Activated CD8-positive, alpha-beta memory T cell treated with anti-CD3 and anti-CD28 coated beads, Interleukin-2, amount 50 U/mL, for 1 hour (primary cell): ENCODE results near the gene SMIM8.
"Not testable (repeated sequence)": the region's sequence is repeated elsewhere in the genome, so short reads cannot be mapped to it uniquely, and the experiment has no call there.

Source experiments
- DNase-seq: peaks from one replicate; pipeline ENCODE4 v3.0.0-alpha.2; 2020; ENCODE audit errors: extremely low read depth

SMIM8 gene

GRCh38 chr6:87322304-87323212 is at the start of gene SMIM8:
Gene SMIM8, plus strand, starts transcription at chr6:87322588. Its CDS starts 14,444 bp downstream, at chr6:87337032.
- DNase-seq, result peak; percentile 43

- DNase-seq, result no peak
Observed at GRCh38 chr6:87274660-87275274, 47.6 kb upstream of the SMIM8 start.

- no peak for DNase-seq
Observed at GRCh38 chr6:87276624-87277023, 45.8 kb upstream of the SMIM8 start.

DNA sequence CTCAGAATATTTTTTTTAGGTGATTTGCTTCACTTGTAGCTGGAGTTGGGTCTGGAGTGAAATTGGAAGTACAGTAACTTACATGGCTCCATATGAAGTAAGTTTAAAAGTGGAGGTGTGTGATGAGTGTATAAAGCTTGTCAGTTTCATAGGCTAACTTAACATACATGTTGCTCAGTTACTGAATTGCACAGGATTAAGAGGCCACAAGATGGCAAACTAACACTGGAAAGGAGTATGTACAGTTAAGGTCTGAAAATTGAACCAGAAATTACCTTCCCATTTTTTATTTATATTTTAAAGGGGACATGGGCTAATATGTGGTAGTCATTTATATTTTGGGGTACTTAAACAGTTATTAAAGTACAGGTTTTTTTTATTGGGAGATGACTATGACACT is 45.3 kb upstream of the SMIM8 start:
- DNase-seq, result no peak

GRCh38 chr6:87279196-87279595 is 43.2 kb upstream of the SMIM8 start:
- DNase-seq, result no peak

GRCh38 chr6:87281426-87281825 is 41.0 kb upstream of the SMIM8 start:
- no peak for DNase-seq

GRCh38 chr6:87282743-87283142 is 39.6 kb upstream of the SMIM8 start:
- no peak for DNase-seq

DNA sequence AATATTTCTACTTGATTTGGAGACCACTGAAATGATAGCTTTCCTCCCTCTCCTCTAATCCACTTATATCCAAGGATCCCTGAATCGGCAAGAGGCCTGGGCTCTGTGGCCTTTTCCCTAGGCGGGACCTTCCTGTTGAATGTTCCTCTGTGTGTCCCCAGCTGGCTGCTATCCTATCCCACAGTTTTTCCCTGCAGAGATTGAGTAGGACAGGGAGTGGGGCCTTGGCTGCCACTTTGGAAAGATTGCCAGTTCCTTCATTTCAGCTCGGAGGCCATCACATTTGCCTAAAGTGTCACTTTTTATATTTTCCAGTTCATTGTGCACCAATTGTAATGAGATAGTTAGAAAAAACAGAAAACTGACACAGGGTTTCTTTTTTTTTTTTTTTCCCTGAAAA is 38.9 kb upstream of the SMIM8 start:
- DNase-seq, result no peak

DNA sequence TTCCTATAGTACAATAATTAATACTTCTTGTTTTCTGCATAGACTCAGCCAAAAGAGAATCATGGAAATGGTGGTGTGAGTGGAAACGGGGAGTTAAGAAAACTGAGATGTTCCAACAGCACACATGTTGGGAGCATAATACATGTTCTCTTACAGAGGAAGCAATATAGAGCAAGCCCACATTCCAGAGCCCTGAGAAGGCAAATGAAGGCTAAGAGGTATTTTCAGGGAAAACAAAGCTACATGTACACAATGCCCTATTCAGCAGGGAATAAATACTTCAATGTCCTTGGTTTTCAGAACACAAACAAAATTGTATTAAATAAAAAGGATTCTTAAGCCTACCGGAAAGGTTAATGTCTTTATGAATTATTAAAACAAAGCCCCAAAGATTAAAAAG is 35.1 kb upstream of the SMIM8 start:
- DNase-seq, result no peak

- DNase-seq, result no peak
Observed at GRCh38 chr6:87289571-87289970, 32.8 kb upstream of the SMIM8 start.

GRCh38 chr6:87291883-87292282 is 30.5 kb upstream of the SMIM8 start:
- no peak for DNase-seq

GRCh38 chr6:87293526-87293925 is 28.9 kb upstream of the SMIM8 start:
- DNase-seq, result no peak

- DNase-seq, result no peak
Observed at GRCh38 chr6:87297119-87297518, 25.3 kb upstream of the SMIM8 start.

DNA sequence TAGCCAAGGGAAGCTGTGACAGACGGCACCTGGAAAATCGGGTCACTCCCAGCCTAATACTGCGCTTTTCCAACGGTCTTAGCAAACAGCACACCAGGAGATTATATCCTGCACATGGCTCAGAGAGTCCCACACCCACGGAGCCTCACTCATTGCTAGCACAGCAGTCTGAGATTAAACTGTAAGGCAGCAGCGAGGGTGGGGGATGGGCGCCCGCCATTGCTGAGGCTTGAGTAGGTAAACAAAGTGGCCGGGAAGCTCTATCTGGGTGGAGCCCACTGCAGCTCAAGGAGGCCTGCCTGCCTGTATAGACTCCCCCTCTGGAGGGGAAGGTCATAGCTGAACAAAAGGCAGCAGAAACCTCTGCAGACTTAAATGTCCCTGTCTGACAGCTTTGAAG is 21.1 kb upstream of the SMIM8 start:
- not testable (repeated sequence) for DNase-seq

GRCh38 chr6:87308970-87309369 is 13.4 kb upstream of the SMIM8 start:
- no peak for DNase-seq

- no peak for DNase-seq
Observed at GRCh38 chr6:87312860-87313259, 9.5 kb upstream of the SMIM8 start.

- DNase-seq, result no peak
Observed at GRCh38 chr6:87315071-87315470, 7.3 kb upstream of the SMIM8 start.

- DNase-seq, result no peak
Observed at GRCh38 chr6:87319271-87319987, 3.0 kb upstream of the SMIM8 start.

GRCh38 chr6:87323880-87324279 is 1.5 kb downstream of the SMIM8 start:
- DNase-seq, result not testable (repeated sequence)

- no peak for DNase-seq
Observed at GRCh38 chr6:87330961-87331360, 8.6 kb downstream of the SMIM8 start.

DNA sequence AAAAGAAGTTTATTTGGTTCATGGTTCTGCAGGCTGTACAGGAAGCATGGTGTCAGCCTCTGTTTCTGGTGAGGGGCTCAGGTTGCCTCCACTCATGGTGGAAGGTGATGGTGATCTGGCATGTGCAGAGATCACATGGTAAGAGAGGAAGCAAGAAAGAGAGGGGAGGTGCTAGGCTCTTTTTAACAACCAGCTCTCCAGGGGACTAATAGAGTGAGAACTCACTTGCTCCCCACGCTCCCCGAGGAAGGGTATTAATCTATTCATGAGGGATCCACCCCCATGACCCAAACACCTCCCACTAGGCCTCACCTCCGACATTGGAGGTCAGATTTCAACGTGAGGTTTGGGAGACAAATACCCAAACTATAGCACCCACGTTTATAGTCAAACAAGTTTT is 10.6 kb downstream of the SMIM8 start:
- no peak for DNase-seq

DNA sequence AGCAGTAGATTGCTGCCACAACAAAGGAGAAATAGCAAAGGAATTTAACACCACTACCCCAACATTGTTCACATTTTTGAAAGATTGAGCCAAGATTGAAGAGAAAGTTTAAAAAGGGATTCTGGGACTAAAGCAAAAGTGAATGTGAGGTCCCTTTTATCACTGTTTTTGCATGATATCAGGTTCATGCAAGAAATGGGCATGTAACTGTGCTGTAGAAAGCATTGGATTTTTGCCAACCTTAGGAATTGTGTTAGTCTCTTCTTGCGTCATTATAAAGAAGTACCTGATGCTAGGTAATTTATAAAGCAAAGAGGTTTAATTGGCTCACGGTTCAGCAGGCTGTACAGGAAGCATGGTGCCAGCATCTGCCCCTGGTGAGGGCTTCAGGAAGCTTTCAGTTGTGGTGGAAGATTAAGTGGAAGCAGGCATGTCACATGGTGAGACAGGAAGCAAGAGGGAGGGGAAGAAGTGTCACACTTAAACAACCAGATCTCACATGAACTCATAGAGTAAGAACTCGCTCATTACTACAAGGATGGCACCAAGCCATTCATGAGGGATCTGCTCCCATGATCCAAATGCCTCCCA is 11.3 kb downstream of the SMIM8 start:
- no peak for DNase-seq
